Measurements from ENCODE around the gene PLAAT4. TPM values are rescaled to one million over a fixed set of nuclear protein-coding genes. Genes with fewer than 3 reads are reported as not detected.
"Not testable (repeated sequence)": the region's sequence is repeated elsewhere in the genome, so short reads cannot be mapped to it uniquely, and the experiment has no call there.

Gene PLAAT4
- total RNA-seq, 1 donor from 2014 or later: 13.0 TPM

- DNase-seq (ENCODE audit: low spot score): no peak
These were observed 30.6 kb downstream of the PLAAT4 start for GRCh38 chr11:63567044-63567840.

DNA sequence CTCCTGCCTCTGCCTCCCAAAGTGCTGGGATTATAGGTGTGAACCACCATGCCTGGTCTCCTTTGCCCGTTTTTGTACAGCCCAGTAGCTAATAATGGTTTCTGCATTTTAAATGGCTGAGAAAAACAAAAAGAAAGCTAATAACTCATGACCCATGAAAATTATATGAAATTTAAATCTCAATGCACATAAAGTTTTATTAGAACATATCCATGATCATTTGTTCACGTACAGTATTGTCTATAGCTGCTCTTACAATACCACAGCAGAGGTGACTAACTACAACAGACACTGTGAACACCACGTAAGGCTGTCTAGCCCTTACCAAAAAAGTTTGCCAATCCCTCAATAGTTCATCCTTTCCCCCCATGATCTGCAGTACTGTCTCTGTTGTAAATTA, 33.0 kb downstream of the PLAAT4 start:
- DNase-seq (ENCODE audit: low spot score): no peak

GRCh38 chr11:63572026-63572688, 35.5 kb downstream of the PLAAT4 start:
- no peak for DNase-seq (ENCODE audit: low spot score)

- peak; percentile 37 for DNase-seq (ENCODE audit: low spot score)
These were observed 37.6 kb downstream of the PLAAT4 start for GRCh38 chr11:63573881-63574855.

- no peak for DNase-seq (ENCODE audit: low spot score)
These were observed 38.4 kb downstream of the PLAAT4 start for GRCh38 chr11:63574856-63575602.

- DNase-seq (ENCODE audit: low spot score): not testable (repeated sequence)
These were observed 42.3 kb downstream of the PLAAT4 start for GRCh38 chr11:63578882-63579281.

DNA sequence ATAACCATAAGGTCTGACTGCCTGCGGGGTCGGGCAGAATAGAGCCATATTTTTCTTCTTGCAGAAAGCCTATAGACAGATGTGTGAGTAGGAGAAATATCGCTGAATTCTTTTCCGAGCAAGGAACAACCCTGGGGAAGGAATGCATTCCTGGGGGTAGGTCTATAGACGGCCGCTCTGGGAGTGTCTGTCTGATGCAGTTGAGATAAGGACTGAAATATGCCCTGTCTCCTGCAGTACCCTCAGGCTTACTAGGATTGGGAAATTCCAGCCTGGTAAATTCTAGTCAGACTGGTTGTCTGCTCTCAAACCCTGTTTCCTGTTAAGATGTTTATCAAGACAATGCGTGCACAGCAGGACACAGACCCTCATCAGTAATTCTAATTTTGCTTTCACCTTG, 44.6 kb downstream of the PLAAT4 start:
- DNase-seq (ENCODE audit: low spot score): peak; percentile 11

DNA sequence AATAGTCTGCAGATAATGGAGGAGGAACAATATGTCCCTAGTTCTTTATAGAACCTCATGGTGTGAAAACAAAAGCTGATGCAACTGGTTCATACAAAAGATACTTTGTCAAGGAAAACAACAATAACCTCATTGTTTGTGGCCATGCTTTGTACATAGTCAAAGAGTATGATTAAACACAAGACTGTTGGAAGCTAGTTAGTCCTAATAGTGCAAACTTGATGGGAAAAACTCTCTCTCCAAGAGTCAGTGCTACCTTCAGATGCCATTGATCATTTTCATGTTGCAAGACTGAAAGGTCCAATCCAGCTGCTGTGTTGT, 46.7 kb downstream of the PLAAT4 start:
- DNase-seq (ENCODE audit: low spot score): no peak

GRCh38 chr11:63586451-63587166, 50.0 kb downstream of the PLAAT4 start:
- DNase-seq (ENCODE audit: low spot score): peak; percentile 5

DNA sequence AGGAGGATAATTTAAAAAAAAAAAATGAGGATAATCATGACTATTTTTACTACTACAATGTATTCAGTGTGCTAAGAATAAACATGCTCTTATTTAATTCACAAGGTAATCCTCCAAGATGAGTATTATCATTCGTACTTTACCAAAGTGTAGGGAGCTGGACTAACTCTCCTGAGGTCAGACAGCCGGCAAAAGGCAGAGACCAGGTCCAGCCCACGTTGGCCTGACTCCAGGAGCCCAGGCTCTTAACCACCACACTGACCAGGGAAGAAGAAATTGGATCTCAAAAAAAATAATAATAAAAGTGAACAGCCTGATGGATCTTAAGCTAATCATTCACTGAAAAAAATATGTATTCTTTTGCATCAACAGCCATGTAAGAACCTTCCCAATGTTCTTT, 52.4 kb downstream of the PLAAT4 start:
- no peak for DNase-seq (ENCODE audit: low spot score)

GRCh38 chr11:63590024-63590788, 53.6 kb downstream of the PLAAT4 start:
- DNase-seq (ENCODE audit: low spot score): peak; percentile 75

DNA sequence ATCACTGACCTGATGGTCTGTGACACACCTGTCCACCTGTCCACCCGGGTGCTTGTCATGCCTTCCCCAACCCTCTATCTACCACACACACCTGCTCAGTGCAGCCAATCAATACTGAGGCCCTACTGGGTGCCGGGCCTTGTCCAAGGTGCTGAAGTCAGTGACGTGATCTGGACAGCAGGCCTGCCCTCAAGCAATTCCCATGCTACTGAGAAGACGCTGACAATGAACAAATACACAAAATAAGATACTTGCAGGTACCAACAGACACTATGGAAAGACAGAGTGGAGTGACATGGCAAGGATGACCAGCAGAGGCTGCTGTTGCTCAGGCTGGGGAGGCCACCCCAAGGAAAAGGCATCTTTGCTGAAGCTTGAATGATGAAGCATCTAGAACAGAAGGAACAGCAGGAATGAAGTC, 56.4 kb downstream of the PLAAT4 start:
- no peak for DNase-seq (ENCODE audit: low spot score)

DNA sequence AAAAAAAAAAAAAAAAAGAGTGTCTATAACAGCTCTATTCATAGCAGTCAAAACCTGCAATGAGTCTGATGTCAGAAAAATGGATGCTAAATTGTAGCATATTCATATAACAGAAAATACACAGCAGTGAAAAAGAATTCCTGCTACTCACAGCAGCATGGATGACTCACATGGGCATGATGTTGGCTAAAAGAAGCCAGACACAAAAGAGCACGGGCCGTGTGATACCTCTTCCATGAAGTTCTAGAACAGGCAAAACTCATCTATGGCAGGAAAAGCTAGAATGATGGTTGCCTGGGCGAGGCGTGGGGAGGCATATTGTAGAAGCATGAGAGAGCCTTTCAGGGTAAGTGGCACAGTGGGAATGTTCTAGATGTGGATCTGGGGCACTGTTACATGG, 58.7 kb downstream of the PLAAT4 start:
- DNase-seq (ENCODE audit: low spot score): no peak

Other genes with a start within 250 kb of the PLAAT4 start
- not detected for gene SLC22A9, start 167.0 kb upstream of the PLAAT4 start, total RNA-seq
- 39.8 TPM for gene PLAAT5, start 45.6 kb upstream of the PLAAT4 start, total RNA-seq
- gene LGALS12, start 30.7 kb upstream of the PLAAT4 start, total RNA-seq: 80.9 TPM
- gene PLAAT2, start 26.6 kb downstream of the PLAAT4 start, total RNA-seq: 0.64 TPM
- gene PLAAT3, start 77.6 kb downstream of the PLAAT4 start, total RNA-seq: 399 TPM
- 123 TPM for gene ATL3, start 134.6 kb downstream of the PLAAT4 start, total RNA-seq
- 267 TPM for gene RTN3, start 144.7 kb downstream of the PLAAT4 start, total RNA-seq
- 15.3 TPM for gene ZFTA, start 232.0 kb downstream of the PLAAT4 start, total RNA-seq

Measured in mesenteric fat pad (tissue), 1 donor.